Parathyroid adenoma (tissue), 2 donors: Measurements from ENCODE around the gene DIAPH3.

Experiments
- H2AFZ ChIP-seq: fragments of 300-600 bp; sonication (generic); one replicate; pipeline ENCODE4 v1.7.0; 2017; ENCODE audit warnings: antibody characterized with exemption, mild to moderate bottlenecking
- H3K27ac ChIP-seq: fragments of 300-600 bp; sonication (generic); one replicate; pipeline ENCODE4 v1.7.0; 2017
- H3K27me3 ChIP-seq: fragments of 300-600 bp; sonication (generic); one replicate; pipeline ENCODE4 v1.7.0; 2017; ENCODE audit warnings: low read length; ENCODE audit not compliant: control insufficient read depth, insufficient read depth
- H3K36me3 ChIP-seq: fragments of 300-600 bp; sonication (generic); one replicate; pipeline ENCODE4 v1.7.0; 2017; ENCODE audit warnings: low read length; ENCODE audit not compliant: control insufficient read depth, insufficient read depth
- H3K4me1 ChIP-seq: fragments of 300-600 bp; sonication (generic); one replicate; pipeline ENCODE4 v1.7.0; 2017; ENCODE audit warnings: control low read depth
- H3K4me2 ChIP-seq: fragments of 300-600 bp; sonication (generic); one replicate; pipeline ENCODE4 v1.7.0; 2017; ENCODE audit warnings: low read length
- H3K4me3 ChIP-seq: fragments of 300-600 bp; sonication (generic); one replicate; pipeline ENCODE4 v1.7.0; 2017; ENCODE audit warnings: low read depth, low read length
- H3K79me2 ChIP-seq: fragments of 300-600 bp; sonication (generic); one replicate; pipeline ENCODE4 v1.7.0; 2017; ENCODE audit warnings: control low read depth
- H3K9ac ChIP-seq: fragments of 300-600 bp; sonication (generic); one replicate; pipeline ENCODE4 v1.7.0; 2017; ENCODE audit warnings: mild to moderate bottlenecking
- H3K9me3 ChIP-seq: fragments of 300-600 bp; sonication (generic); one replicate; pipeline ENCODE4 v1.7.0; 2017; ENCODE audit warnings: low read length; ENCODE audit not compliant: control insufficient read depth
- TF ChIP-seq, protein P1 (sequence below): fragments of 300-600 bp; sonication (generic); IDR thresholded peaks from one replicate; pipeline ENCODE4 v1.7.0; 2017; ENCODE audit warnings: antibody characterized with exemption, mild to moderate bottlenecking
- donor health status: primary hyperparathyroidism.

The DIAPH3 gene

GRCh38 chr13:60147361-60147760, 16.4 kb downstream of the DIAPH3 start:
- Histone ChIP-seq H3K36me3 (no peaks in the 10 kb centered on the region), H3K4me2 (no peak overlapping the region), H3K4me3 (no peak overlapping the region), H3K27me3 (no peaks in the 10 kb centered on the region), H2AFZ (no peak overlapping the region), H3K9me3 (no peaks in the 10 kb centered on the region), H3K79me2 (no peaks in the 10 kb centered on the region), H3K9ac (no peak overlapping the region), H3K27ac (no peak overlapping the region), H3K4me1 (no peaks in the 10 kb centered on the region)
- TF ChIP-seq, protein P1, sequence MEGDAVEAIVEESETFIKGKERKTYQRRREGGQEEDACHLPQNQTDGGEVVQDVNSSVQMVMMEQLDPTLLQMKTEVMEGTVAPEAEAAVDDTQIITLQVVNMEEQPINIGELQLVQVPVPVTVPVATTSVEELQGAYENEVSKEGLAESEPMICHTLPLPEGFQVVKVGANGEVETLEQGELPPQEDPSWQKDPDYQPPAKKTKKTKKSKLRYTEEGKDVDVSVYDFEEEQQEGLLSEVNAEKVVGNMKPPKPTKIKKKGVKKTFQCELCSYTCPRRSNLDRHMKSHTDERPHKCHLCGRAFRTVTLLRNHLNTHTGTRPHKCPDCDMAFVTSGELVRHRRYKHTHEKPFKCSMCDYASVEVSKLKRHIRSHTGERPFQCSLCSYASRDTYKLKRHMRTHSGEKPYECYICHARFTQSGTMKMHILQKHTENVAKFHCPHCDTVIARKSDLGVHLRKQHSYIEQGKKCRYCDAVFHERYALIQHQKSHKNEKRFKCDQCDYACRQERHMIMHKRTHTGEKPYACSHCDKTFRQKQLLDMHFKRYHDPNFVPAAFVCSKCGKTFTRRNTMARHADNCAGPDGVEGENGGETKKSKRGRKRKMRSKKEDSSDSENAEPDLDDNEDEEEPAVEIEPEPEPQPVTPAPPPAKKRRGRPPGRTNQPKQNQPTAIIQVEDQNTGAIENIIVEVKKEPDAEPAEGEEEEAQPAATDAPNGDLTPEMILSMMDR: no peak

DNA sequence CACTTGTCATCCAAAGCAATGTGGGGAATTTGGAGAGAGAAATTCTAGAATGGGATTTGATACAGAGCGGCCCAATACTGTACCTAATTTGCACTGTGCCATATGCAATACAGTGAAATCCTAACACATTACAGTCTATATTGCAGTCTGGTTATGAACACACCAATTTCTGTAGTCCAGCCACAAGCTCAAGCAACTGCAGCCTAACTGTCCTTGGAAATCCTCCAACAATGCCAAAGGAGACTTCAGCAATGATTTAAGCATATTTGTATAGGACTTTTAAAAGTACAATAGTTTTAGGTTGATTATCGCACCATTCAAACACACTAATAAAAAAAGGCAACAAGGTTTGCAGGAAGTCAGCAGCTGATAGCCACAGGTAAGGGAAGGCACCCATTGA, 17.3 kb downstream of the DIAPH3 start:
- TF ChIP-seq, protein P1: no peak
- Histone ChIP-seq H3K9me3 (no peaks in the 10 kb centered on the region), H3K27me3 (no peaks in the 10 kb centered on the region), H3K4me1 (no peaks in the 10 kb centered on the region), H3K36me3 (no peaks in the 10 kb centered on the region), H3K4me2 (no peak overlapping the region), H3K4me3 (no peak overlapping the region), H3K79me2 (no peaks in the 10 kb centered on the region), H2AFZ (no peak overlapping the region), H3K9ac (no peak overlapping the region), H3K27ac (no peak overlapping the region)

GRCh38 chr13:60143775-60144174, 20.0 kb downstream of the DIAPH3 start:
- Histone ChIP-seq H3K4me3 (no peak overlapping the region), H3K36me3 (no peaks in the 10 kb centered on the region), H3K9ac (no peak overlapping the region), H3K79me2 (no peaks in the 10 kb centered on the region), H3K27me3 (no peaks in the 10 kb centered on the region), H2AFZ (no peak overlapping the region), H3K4me2 (no peak overlapping the region), H3K4me1 (no peaks in the 10 kb centered on the region), H3K27ac (no peak overlapping the region), H3K9me3 (no peaks in the 10 kb centered on the region)
- TF ChIP-seq, protein P1: no peak

- TF ChIP-seq, protein P1: no peak
- H3K36me3 ChIP-seq: no peaks in the 10 kb centered on the region
- H3K9me3 ChIP-seq: no peaks in the 10 kb centered on the region
- H3K4me2 ChIP-seq: no peak overlapping the region
- no peaks in the 10 kb centered on the region for H3K79me2 ChIP-seq
- H3K9ac ChIP-seq: no peak overlapping the region
- H3K27me3 ChIP-seq: no peaks in the 10 kb centered on the region
- H3K4me3 ChIP-seq: no peak overlapping the region
- H3K27ac ChIP-seq: no peak overlapping the region
- H3K4me1 ChIP-seq: no peaks in the 10 kb centered on the region
- no peak overlapping the region for H2AFZ ChIP-seq
Measured at GRCh38 chr13:60139272-60139671, 24.5 kb downstream of the DIAPH3 start.

GRCh38 chr13:60138674-60139073, 25.1 kb downstream of the DIAPH3 start:
- no peaks in the 10 kb centered on the region for H3K4me1 ChIP-seq
- H3K9me3 ChIP-seq: no peaks in the 10 kb centered on the region
- H3K4me2 ChIP-seq: no peak overlapping the region
- TF ChIP-seq, protein P1: no peak
- no peaks in the 10 kb centered on the region for H3K79me2 ChIP-seq
- H3K27me3 ChIP-seq: no peaks in the 10 kb centered on the region
- no peak overlapping the region for H3K4me3 ChIP-seq
- H3K9ac ChIP-seq: no peak overlapping the region
- no peaks in the 10 kb centered on the region for H3K36me3 ChIP-seq
- H3K27ac ChIP-seq: no peak overlapping the region
- H2AFZ ChIP-seq: no peak overlapping the region
